Renal pelvis (tissue), 4 donors: ENCODE measurements around the gene PBX1. TPM values are rescaled to one million over a fixed set of nuclear protein-coding genes. Genes with fewer than 3 reads are reported as not detected.
A peak's percentile ranks its signal among the peaks of the same experiment; 100 is the strongest.

Experiments used
- DNase-seq: peaks from one replicate; pipeline ENCODE4 v3.0.0-alpha.2; 2013
- polyA plus RNA-seq, 3 donors: library from polyadenylated mRNA; unstranded; fragments of 120-200 nt; gene quantifications; one replicate each; pipeline ENCODE4 v1.2.1, GENCODE V29; 2013; ENCODE audit not compliant: insufficient read length in 3 of 3

Gene PBX1
- polyA plus RNA-seq, 3 donors = 139 to 152 (median 140) TPM

DNA sequence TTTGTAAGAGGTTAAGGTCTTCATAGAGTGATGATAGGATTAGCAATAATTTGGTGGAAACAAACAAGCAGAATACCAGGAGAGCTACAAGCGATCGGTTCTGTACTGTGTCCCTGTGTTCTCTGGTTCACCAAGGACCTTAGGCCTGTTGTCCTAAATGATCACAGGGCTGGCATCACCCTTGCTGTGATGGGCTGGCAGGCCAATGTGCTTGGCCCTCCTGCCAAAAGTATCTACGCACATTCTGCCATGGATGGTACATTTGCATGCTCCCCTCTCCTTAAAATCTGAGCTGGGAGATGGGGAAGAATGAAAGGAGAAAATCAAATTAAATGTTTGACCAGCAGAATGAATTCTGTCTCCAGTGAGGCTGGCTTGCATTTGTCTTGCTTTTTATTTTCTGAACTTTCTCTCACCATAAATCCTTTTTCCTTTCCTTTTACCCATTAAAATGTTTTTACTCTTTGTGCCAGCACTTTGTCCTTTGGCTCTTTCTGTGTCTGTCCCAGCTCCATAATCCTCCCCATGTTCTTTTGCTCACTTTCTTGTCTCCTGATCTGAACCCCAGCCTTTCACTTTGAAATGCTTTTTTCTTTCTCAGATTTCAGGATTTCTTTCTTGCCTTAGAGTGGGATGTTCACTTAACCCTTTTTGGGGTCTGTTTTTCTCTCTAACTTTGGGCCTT, 51.7 kb downstream of the PBX1 start:
- no peak for DNase-seq

GRCh38 chr1:164611754-164612642, 53.0 kb downstream of the PBX1 start:
- DNase-seq = peak; percentile 93

- DNase-seq = no peak
Observed at GRCh38 chr1:164613176-164613575, 54.2 kb downstream of the PBX1 start.

GRCh38 chr1:164614316-164614715, 55.3 kb downstream of the PBX1 start:
- no peak for DNase-seq

GRCh38 chr1:164617377-164618201, 58.6 kb downstream of the PBX1 start:
- no peak for DNase-seq

- DNase-seq = no peak
Observed at GRCh38 chr1:164618202-164618564, 59.2 kb downstream of the PBX1 start.

GRCh38 chr1:164619006-164619784, 60.2 kb downstream of the PBX1 start:
- DNase-seq = no peak

DNA sequence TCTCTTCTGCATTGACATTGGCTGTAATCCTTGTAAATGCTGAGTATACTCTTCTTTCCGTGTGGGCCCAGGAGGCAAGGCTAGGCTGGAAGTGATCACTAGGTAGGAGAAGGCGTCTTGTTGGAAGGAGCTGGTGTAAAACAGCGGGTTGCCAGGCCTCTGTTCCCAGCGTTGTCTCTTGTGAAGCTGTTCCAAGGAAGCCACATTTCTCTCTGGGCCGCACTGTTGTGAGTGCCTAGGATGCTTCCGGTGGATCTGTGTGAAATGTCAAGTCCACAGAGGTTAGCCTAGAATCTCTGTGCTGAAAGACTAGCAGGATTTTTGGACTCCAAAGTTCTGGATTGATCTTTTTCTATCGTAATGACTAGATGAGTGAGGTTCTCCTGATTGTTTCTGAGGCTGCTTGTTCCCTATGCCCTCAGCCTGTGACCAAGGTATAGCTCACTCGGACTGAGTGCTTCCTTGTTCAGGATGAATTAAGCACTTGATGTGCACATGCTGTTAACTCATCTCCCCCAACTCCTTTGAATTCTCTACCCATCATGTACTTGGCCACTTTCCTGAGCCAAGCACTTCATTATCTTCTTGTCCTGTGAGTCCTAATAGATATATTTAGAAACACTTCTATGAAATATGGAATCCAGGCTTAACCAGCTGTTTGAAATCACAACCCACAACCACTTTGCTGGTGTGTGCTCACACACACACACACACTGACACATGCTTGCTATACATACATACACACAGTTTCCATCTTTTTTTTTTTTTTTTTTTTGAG, 63.3 kb downstream of the PBX1 start:
- DNase-seq = no peak

GRCh38 chr1:164623805-164624204, 64.8 kb downstream of the PBX1 start:
- DNase-seq = no peak

GRCh38 chr1:164624400-164624799, 65.4 kb downstream of the PBX1 start:
- no peak for DNase-seq

DNA sequence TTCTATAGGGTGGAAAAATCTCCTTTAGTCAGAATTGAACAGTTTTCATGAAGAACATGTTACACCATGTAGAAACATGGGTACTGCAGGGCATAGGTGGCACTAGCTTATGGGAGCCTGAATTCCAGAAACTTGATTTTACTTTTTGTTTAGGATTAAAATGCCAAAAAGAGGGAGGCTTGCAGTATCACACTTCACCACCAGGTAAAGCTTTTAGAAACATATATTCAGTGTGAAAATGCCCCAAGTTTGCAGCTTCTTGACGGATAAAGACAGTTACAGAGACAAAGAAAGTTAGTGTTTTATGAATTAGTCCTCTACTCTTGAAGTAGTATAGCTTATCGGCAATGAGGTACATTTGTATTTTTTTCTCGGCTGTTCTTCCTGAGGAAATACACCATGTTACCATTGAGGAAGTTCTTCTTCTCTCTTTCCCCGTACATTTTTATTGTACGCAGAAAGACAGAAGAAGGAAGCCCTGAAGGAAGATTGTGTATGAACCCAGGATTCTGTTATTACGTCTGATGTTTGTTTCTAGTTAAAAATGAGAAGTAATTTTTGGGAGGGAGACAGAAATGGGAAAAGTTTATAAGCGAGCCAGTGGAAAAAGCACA, 66.1 kb downstream of the PBX1 start:
- DNase-seq = no peak

- no peak for DNase-seq
Observed at GRCh38 chr1:164628772-164629171, 69.8 kb downstream of the PBX1 start.

DNA sequence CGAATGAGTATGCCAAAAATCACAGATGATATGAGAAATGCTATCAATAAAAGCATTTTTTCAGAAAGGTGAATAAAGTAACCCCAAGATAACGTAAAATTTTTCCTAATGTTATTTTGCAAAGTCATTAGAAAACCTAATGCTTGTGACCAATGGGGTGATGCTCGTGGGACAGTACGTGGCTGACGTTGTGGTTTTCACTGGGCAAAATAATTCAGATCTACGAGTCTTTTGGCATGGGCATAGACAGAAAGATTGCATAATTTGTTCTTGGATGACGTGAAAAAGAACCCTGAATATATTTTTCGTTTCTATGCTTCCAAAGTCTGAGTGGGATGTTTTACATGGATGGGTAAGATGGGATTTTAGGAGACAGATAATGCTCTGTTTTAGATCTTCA, 71.0 kb downstream of the PBX1 start:
- no peak for DNase-seq

GRCh38 chr1:164630626-164631396, 71.8 kb downstream of the PBX1 start:
- DNase-seq = no peak

GRCh38 chr1:164631751-164632150, 72.8 kb downstream of the PBX1 start:
- no peak for DNase-seq

- DNase-seq = no peak
Observed at GRCh38 chr1:164633997-164634396, 75.0 kb downstream of the PBX1 start.

DNA sequence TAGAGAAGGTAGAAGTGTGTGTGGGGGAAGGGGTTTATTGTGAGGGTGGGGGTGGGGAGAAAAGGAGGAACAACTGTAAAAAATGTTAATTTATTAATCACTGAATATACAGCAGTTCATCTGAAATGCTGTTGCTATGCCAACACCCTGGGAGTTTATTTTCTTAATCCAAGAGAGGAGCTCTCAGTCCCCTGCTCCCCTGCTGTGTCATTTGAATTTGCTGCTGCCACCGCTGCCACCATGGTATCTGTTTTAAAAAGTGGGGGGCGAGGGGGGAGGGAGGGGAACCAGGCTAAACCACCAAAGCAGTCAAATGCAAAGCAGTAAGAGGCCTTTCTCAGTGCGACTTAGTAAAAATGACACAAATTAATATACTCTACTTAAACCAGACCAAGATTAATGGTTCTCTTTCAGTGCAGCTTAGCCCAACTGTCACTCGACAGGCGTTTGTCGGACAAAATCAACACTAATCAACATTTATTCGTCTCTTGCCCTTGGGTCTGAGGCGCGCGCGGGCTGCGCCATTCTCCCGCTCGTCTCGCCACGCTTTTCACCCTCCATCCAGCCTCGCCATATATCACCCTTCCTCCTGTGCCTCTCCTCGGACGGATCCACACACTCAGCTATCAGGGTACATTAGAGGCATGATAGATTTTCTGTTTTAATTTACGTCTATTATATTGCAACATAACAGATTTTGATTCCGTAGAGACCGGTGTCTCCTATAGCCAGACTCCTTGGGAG, 76.2 kb downstream of the PBX1 start:
- DNase-seq = no peak

DNA sequence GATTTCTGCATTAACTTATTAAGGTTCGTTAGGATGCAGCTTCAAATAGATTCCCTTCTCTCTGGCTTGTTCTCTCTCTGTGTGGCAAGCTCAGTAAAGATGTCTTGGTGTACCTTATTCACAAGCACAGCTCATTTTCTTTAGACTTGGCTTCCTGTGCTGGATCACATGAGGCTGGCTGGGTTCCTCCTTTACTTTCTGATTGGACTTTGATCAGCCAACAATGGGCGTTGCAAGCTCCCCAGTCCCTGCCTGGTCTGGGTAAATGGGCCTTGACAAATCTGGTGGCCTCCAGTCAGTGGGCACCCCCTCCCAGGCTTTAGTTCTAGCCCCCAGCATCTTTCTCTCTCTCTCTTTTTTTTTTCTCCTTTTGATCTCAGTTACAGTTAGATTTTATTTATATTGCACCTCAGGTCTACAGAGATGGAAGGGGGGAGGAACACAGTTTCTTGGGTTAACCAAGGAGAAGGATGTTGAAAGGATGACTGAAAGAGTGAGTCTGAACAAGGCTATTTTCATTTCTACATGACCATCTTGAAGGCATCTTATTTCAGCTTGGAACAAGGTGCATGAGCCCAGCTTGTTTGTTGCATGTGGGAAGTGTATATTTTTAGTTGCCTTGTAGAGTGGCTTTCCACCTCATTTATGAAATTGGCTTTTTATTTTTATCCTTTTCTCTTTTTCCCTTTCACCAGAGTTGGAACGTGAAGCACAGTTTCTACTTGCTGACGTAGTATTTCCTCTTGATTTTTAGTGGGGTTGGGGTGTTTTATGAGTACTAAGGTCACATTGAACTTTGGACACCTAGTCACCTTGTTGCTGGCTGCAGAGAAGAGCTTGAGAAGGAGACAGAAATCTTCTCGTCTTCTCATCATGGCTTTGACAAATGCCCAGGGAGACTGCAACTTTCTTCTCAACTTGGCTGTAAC, 77.1 kb downstream of the PBX1 start:
- no peak for DNase-seq
